HepG2 (cell line): ENCODE results near the gene HNRNPR. TPM values are rescaled to one million over a fixed set of nuclear protein-coding genes. Genes with fewer than 3 reads are reported as not detected.
A peak's percentile ranks its signal among the peaks of the same experiment; 100 is the strongest.

Experiments used
- IKZF4 ChIP-seq: sonication (generic); formaldehyde crosslinking; IDR thresholded peaks from 2 replicates; pipeline ENCODE4 v1.5.1; 2020; ENCODE audit warnings: borderline replicate concordance, mild to moderate bottlenecking, low read depth, missing genetic modification reagents; ENCODE audit errors: not compliant biosample characterization
- MYC ChIP-seq: sonication (generic); formaldehyde crosslinking; IDR thresholded peaks from 2 replicates; pipeline ENCODE4 v1.9.0; 2021; ENCODE audit warnings: missing genetic modification reagents, borderline replicate concordance
- REST ChIP-seq, 2 experiments: IDR thresholded peaks; 2 replicates each; pipeline ENCODE4 v1.6.1; 2011 to 2012; ENCODE audit warnings: low read length in 2 of 2, borderline replicate concordance in 1 of 2, low read depth in 1 of 2, mild to moderate bottlenecking in 1 of 2, moderate library complexity in 1 of 2
- SRSF1 ChIP-seq: fragments of 200-400 bp; formaldehyde crosslinking; optimal IDR thresholded peaks from 2 replicates; pipeline ENCODE3; 2017; ENCODE audit warnings: mild to moderate bottlenecking, low read depth, low read length, moderate library complexity
- STAT5B ChIP-seq: sonication (generic); formaldehyde crosslinking; IDR thresholded peaks from 2 replicates; pipeline ENCODE4 v1.4.0; 2020; ENCODE audit warnings: missing genetic modification reagents
- ZBTB4 ChIP-seq: sonication (generic); formaldehyde crosslinking; IDR thresholded peaks from 2 replicates; pipeline ENCODE4 v1.4.0; 2020; ENCODE audit warnings: missing genetic modification reagents, mild to moderate bottlenecking, borderline replicate concordance
- ZBTB42 ChIP-seq: sonication (generic); formaldehyde crosslinking; IDR thresholded peaks from 2 replicates; pipeline ENCODE4 v1.5.0; 2020; ENCODE audit warnings: mild to moderate bottlenecking, missing genetic modification reagents
- ZKSCAN8 ChIP-seq: IDR thresholded peaks from 2 replicates; pipeline ENCODE4 v1.6.1; 2016; ENCODE audit warnings: borderline replicate concordance, missing genetic modification reagents, missing compliant biosample characterization
- ZMYM4 ChIP-seq: sonication (generic); formaldehyde crosslinking; IDR thresholded peaks from 2 replicates; pipeline ENCODE4 v1.8.1; 2023; ENCODE audit warnings: mild to moderate bottlenecking, missing genetic modification reagents
- ZNF12 ChIP-seq: sonication (generic); formaldehyde crosslinking; IDR thresholded peaks from 2 replicates; pipeline ENCODE4 v1.5.0; 2020; ENCODE audit warnings: missing genetic modification reagents
- ZNF407 ChIP-seq: sonication (generic); formaldehyde crosslinking; IDR thresholded peaks from one replicate; pipeline ENCODE4 v1.5.1; 2020; ENCODE audit warnings: mild to moderate bottlenecking, missing genetic modification reagents; ENCODE audit errors: not compliant biosample characterization
- ZNF891 ChIP-seq: sonication (generic); formaldehyde crosslinking; IDR thresholded peaks from 2 replicates; pipeline ENCODE4 v1.5.0; 2020; ENCODE audit warnings: mild to moderate bottlenecking, missing genetic modification reagents
- polyA plus RNA-seq, 8 experiments: library from polyadenylated mRNA; depleted of rRNA in 3 of 8; stranded (reverse) in 7 of 8; unstranded in 1 of 8; fragments of >200 nt; fragmentation: Illumina TruSeq in 4 of 8; extraction: Trizol in 4 of 8; gene quantifications; 2 replicates each; pipeline versions ENCODE4 v1.2.1 to v1.2.3, GENCODE V29; 2011 to 2016; ENCODE audit warnings: low read depth in 4 of 8, missing spikeins in 1 of 8, mixed read lengths in 1 of 8; ENCODE audit not compliant: insufficient read depth in 1 of 8
- total RNA-seq, 5 experiments: library from RNA; depleted of rRNA; stranded (reverse); fragments of >200 nt; fragmentation: Illumina TruSeq; extraction: Trizol; gene quantifications; 2 replicates each; pipeline ENCODE4 v1.2.3, GENCODE V29; 2016; ENCODE audit warnings: low read depth in 1 of 5

Gene HNRNPR
- total and polyA plus RNA-seq, 2 of the 13 experiments (the other 11 are each of a cell fraction or from before 2014, with no cell fraction given), result 133 to 216 TPM

- TF ChIP-seq ZNF407 (CRISPR knock-in tag) (no peak), ZNF891 (0 out of 2 replicates have a peak, but pooled peaks have one; percentile 36), ZKSCAN8 (CRISPR knock-in tag) (no peak), IKZF4 (CRISPR knock-in tag) (no peak), ZBTB42 (CRISPR knock-in tag) (peak; percentile 69; the same call in 1 of the 2 replicates), MYC (peak; percentile 54; the same call in 1 of the 2 replicates), ZNF12 (CRISPR knock-in tag) (peak; percentile 57; the same call in 1 of the 2 replicates), STAT5B (CRISPR knock-in tag) (no peak), ZMYM4 (CRISPR knock-in tag) (0 out of 2 replicates have a peak, but pooled peaks have one; percentile 10), SRSF1 (peak; percentile 82), REST (IDR thresholded peaks at IDR 0.05; ENCODE audit: borderline replicate concordance in 1 of 2, low read depth in 1 of 2, low read length in 2 of 2) (no peak), ZBTB4 (CRISPR knock-in tag) (peak; percentile 39; the same call in 1 of the 2 replicates)
Observed at GRCh38 chr1:23368562-23369334, 24.7 kb upstream of the HNRNPR start (continued).
